ENCODE measurements around the gene TRIM38. TPM values are rescaled to one million over a fixed set of nuclear protein-coding genes. Genes with fewer than 3 reads are reported as not detected.
"Not testable (repeated sequence)": the region's sequence is repeated elsewhere in the genome, so short reads cannot be mapped to it uniquely, and the experiment has no call there.

The TRIM38 gene
- total RNA-seq, 1 donor from 2014 or later: 2.3 TPM

DNA sequence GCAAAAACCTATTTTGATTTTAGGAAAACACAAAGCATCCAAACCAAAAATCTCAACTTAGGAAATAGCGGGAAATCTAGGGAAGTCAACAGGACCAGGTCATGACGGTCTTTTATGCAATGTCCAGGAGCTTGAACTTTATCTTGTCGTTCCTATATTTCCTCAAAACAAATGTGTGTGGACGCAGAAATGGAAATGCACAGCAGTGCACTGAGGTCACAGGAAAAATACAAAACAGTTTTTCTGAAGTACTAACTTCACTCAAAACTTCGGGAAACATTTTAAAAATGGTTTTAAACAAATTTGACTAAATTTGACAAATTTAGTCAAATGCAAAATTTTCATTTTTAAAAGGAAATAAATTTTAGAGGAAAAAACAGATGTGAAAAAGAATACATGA, 26.6 kb upstream of the TRIM38 start:
- intact Hi-C loops (cut with DNase I): no loop called here
- DNase-seq: no peak
- no peak for ATAC-seq (ENCODE audit: poor library complexity)

DNA sequence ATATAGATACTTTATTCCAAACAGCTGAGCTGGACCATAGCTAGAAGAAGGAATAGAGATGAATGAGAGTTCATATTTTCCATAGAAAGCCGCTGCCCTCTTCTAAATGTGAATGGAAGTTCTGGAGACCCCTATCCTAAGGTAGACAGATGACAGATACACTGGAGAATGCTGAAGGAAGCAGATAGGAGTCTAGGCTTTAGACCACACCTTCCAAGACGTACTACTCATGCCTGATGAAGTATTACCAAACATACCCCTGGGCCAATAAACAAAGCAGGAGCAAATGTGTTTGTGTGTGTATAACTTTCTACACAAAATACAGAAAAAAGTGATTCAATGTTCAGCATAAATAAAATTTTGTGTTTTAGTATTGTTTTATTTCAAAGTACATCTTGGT, 23.0 kb upstream of the TRIM38 start:
- no peak for DNase-seq
- intact Hi-C loops (cut with DNase I): no loop called here
- ATAC-seq (ENCODE audit: poor library complexity): no peak

DNA sequence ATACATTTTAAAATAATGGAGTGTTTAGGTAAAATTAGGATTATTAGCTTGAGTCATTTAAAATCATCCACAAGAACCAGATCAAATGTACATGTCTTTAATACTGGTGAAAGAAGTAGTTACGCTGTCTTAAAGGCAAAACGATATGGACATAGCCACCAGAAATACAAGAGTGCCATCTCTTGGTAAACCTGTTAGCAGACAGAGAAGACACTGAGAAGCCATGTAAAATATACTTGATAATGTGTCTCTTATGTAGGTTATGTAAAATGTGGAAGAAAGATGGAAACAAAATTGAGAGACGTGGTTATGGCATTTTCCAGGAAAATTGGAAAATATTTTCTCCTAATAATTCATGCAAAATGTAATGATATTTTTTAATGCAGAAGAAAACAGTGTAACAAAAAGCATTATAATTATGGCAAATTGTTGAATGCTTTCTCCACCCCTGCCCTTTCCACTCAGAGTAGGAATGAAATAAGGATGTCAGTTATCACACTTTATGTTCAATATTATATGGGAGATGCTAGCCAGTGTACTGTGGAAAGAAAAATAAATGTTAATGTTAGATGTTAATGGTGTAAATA, 19.9 kb upstream of the TRIM38 start:
- DNase-seq: no peak
- intact Hi-C loops (cut with DNase I): no loop called here
- no peak for ATAC-seq (ENCODE audit: poor library complexity)

- DNase-seq: no peak
- ATAC-seq (ENCODE audit: poor library complexity): no peak
- intact Hi-C loops (cut with DNase I): no loop called here
Observed at GRCh38 chr6:25943887-25944286, 18.7 kb upstream of the TRIM38 start.

DNA sequence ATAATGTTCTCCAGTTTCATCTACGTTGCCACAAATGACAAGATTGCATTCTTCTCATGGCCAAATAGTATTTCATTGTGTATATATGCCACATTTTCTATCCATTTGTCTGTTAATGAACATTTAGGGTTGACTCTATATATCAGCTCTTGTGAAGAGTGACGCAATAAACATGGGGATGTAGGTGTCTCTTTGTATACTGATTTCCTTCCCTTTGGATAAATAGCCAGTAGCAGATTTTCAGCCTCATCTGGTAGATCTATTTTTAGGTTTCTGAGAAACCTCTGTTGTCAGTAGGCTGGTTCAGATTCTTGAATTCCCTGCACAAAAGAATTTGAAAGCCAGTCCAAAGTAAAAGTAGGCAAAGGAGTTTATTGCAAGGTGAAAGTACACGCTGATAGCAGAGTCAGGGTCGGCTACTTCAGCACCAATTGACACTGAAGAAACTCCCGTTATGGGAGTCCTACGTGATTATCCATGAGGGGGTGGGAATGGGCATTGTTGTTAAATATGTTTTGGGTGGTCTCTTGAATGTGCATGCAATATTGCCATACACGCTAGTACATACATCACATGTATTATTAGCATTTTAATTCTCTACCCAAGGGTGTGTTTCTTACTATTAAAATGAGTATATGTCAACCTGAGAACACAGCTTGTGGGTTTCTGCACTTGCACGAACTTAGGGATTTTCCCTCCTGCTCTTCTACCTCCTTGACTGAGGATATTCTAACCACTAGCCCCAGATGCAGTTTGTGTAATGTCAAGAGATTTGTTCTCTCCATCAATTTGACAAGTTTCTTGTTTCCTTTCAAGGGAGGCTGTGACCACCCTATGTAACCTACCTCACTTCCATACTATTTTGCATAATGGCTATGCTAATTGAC, 17.7 kb upstream of the TRIM38 start:
- intact Hi-C loops (cut with DNase I): no loop called here
- no peak for ATAC-seq (ENCODE audit: poor library complexity)
- no peak for DNase-seq

DNA sequence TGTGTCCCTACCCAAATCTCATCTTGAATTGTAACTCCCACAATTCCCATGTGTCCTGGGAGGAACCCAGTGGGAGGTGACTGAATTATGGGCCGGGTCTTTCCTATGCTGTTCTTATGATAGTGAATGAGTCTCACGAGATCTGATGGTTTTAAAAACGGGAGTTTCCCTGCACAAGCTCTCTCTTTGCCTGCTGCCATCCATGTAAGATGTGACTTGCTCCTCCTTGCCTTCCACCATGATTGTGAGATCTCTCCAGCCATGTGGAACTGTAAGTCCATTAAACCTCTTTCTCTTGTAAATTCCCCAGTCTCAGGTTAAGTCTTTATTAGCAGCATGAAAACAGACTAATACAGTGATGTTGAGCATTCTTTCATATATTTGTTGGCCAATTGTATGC, 16.9 kb upstream of the TRIM38 start:
- intact Hi-C loops (cut with DNase I); DNase-seq; ATAC-seq (ENCODE audit: poor library complexity): not testable (repeated sequence)

GRCh38 chr6:25946631-25947030, 16.0 kb upstream of the TRIM38 start:
- no peak for ATAC-seq (ENCODE audit: poor library complexity)
- DNase-seq: no peak
- intact Hi-C loops (cut with DNase I): no loop called here

DNA sequence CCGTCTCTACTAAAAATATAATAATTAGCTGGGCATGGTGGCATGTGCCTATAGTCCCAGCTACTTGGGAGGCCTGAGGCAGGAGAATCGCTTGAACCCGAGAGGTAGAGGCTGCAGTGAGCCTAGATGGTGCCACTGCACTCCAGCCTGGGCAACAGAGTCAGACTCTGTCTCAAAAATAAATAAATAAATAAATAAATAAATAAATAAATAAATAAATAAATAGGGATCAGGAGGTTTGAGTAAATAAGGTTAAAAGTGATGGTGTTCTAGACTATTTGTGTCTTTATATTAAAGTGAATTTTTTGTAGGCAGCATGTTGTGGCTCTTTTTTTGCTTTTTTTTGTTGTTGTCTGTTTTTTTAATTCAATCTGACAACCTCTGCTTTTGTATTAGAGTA, 15.1 kb upstream of the TRIM38 start:
- DNase-seq; intact Hi-C loops (cut with DNase I); ATAC-seq (ENCODE audit: poor library complexity): not testable (repeated sequence)

DNA sequence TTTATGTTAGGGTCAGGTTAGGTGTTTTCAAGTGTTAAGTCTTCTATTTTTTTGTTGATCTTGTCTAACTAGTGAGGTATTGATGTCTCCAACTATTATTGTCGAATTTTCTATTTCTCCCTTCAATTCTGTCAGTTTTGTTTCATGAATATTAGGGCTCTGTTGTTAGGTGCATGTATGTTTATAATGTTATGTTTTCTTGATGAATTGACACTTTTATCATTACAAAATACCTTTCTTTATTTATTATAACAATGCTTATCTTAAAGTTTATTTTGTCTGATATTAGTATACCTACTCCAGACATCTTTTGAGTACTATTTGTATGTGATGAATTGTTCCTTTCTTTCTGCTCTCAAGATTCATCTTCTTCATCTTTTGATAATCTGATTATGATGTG, 12.9 kb upstream of the TRIM38 start:
- intact Hi-C loops (cut with DNase I): no loop called here
- DNase-seq (no peak), ATAC-seq (ENCODE audit: poor library complexity) (no peak)

GRCh38 chr6:25950297-25950696, 12.3 kb upstream of the TRIM38 start:
- DNase-seq: no peak
- ATAC-seq (ENCODE audit: poor library complexity): no peak
- intact Hi-C loops (cut with DNase I): no loop called here

DNA sequence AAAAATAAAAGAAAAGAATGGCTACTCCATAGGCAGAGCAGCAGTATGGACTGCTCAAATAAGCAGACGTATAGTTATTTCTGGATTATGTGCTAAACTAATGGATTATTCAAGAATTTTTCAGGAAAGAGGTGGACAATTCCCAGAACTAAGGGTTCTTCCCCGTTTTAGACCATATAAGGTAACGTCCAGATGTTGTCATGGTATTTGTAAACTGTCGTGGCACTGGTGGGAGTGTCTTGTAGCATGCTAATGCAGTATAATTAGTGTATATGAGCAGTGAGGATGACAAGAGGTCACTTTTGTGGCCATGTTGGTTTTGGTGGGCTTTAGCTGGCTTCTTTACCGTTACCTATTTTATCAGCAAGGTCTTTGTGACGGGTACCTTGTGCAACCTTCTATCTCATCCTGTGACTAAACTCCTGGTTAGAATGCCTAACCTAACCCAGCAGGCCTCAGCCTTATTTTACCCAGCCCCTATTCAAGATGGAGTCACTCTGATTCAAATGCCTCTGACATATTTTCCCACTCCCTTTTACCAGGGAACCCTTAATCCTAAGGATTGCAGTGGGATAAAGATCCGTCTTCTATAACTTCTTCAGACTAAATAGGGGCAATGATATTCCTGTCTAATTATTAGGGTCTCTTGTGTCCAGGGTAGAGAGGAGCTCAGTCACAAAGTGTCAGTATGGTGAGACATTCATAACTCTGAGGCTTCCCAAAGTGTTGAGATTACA, 11.1 kb upstream of the TRIM38 start:
- no peak for DNase-seq
- intact Hi-C loops (cut with DNase I): no loop called here
- ATAC-seq (ENCODE audit: poor library complexity): no peak

- ATAC-seq (ENCODE audit: poor library complexity): no peak
- intact Hi-C loops (cut with DNase I): no loop called here
- no peak for DNase-seq
Observed at GRCh38 chr6:25952535-25952934, 10.1 kb upstream of the TRIM38 start.

DNA sequence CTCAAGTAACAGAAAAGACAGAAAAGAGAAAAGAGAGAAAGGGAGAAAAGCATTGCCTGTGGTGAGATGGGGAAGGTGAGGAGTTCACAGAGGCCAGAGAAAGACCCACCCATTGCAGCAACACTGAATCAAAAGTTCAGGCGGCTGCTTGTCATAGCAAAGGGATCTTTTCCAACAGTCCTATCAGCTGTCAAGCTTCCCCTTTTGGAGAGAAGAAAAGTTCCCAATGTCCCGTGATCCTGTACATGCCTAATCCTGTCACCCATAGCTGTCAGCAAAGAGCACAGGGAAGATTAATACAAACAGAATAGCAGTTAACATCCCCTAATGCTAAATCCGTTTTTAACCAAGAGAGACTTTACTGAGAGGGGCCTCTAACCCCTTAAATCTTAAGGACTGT, 8.9 kb upstream of the TRIM38 start:
- intact Hi-C loops (cut with DNase I): no loop called here
- DNase-seq: no peak
- ATAC-seq (ENCODE audit: poor library complexity): peak; percentile 53

DNA sequence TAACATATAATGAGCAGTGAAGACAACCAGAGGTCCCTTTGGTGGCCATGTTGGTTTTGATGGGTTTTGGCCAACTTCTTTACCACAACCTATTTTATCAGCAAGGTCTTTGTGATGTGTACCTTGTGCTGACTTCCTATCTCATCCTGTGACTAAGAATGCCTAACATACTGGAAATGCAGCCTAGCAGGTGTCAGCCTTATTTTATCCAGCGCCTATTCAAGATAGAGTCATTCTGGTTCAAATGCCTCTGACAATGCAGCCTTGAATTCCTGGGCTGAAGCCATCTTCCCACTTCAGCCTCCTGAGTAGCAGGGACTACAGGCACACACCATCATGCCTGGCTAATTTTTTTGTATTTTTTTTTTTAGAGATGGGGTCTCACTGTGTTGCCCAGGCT, 7.8 kb upstream of the TRIM38 start:
- DNase-seq (no peak), ATAC-seq (ENCODE audit: poor library complexity) (no peak)
- intact Hi-C loops (cut with DNase I): no loop called here

GRCh38 chr6:25956226-25956625, 6.4 kb upstream of the TRIM38 start:
- intact Hi-C loops (cut with DNase I): no loop called here
- ATAC-seq (ENCODE audit: poor library complexity): no peak
- DNase-seq: no peak

DNA sequence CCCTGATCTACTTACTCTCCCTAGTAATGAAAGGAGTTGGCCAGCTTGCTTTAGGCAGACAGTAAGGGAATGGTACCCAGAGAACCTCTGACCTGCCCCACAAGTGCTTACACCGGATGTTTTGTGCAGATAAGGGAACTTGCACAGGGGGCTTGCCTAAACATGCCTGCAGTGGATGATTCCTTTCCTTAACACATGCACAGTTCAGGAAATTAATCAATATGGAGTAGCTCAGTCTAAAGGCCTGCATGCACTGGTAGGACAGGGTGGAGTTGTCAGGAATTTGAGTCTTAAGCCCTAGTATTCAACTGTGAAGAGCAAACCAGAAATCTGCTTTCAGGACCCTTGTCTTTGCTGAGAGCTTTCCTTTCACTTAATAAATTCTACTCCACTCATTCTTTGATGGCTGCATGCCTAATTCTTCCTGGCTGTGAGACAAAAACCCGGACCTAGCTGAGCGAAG, 3.9 kb upstream of the TRIM38 start:
- ATAC-seq (ENCODE audit: poor library complexity) (no peak), DNase-seq (no peak)
- intact Hi-C loops (cut with DNase I): no loop called here

- DNase-seq (no peak), ATAC-seq (ENCODE audit: poor library complexity) (no peak)
- intact Hi-C loops (cut with DNase I): no loop called here
Observed at GRCh38 chr6:25959890-25960536, 2.6 kb upstream of the TRIM38 start.

GRCh38 chr6:25960734-25961133, 1.9 kb upstream of the TRIM38 start:
- DNase-seq (no peak), ATAC-seq (ENCODE audit: poor library complexity) (no peak)
- intact Hi-C loops (cut with DNase I): no loop called here

GRCh38 chr6:25961619-25962148, 918 bp upstream of the TRIM38 start:
- ATAC-seq (ENCODE audit: poor library complexity) (peak; percentile 12), DNase-seq (no peak)
- intact Hi-C loops (cut with DNase I): no loop called here
